NCI-H345 (cell line): ENCODE measurements around the gene ADIPOR2.

ENCODE experiments used
- DNase-seq: peaks from one replicate; lab custom pipeline; 2025; lab: John Stamatoyannopoulos, UW

The ADIPOR2 gene

GRCh38 chr12:1799882-1800400, 109.1 kb downstream of the ADIPOR2 start:
- no peak for DNase-seq

- DNase-seq = no peak
Measured at GRCh38 chr12:1800401-1801302, 109.8 kb downstream of the ADIPOR2 start.

- DNase-seq = no peak
Measured at GRCh38 chr12:1801303-1801975, 110.6 kb downstream of the ADIPOR2 start.

GRCh38 chr12:1803736-1804135, 112.9 kb downstream of the ADIPOR2 start:
- no peak for DNase-seq

- peak; percentile 52 for DNase-seq
Measured at GRCh38 chr12:1804545-1805332, 113.9 kb downstream of the ADIPOR2 start.

- no peak for DNase-seq
Measured at GRCh38 chr12:1805441-1806081, 114.7 kb downstream of the ADIPOR2 start.

GRCh38 chr12:1806301-1807086, 115.6 kb downstream of the ADIPOR2 start:
- no peak for DNase-seq

GRCh38 chr12:1807087-1807860, 116.4 kb downstream of the ADIPOR2 start:
- DNase-seq = no peak

GRCh38 chr12:1808036-1808797, 117.3 kb downstream of the ADIPOR2 start:
- DNase-seq = no peak

GRCh38 chr12:1808798-1809480, 118.1 kb downstream of the ADIPOR2 start:
- DNase-seq = no peak

GRCh38 chr12:1809591-1810190, 118.8 kb downstream of the ADIPOR2 start:
- DNase-seq = no peak

GRCh38 chr12:1810201-1810930, 119.5 kb downstream of the ADIPOR2 start:
- no peak for DNase-seq

- DNase-seq = no peak
Measured at GRCh38 chr12:1810931-1811280, 120.0 kb downstream of the ADIPOR2 start.

GRCh38 chr12:1811281-1811947, 120.5 kb downstream of the ADIPOR2 start:
- DNase-seq = no peak

GRCh38 chr12:1811948-1812291, 121.0 kb downstream of the ADIPOR2 start:
- no peak for DNase-seq

- DNase-seq = no peak
Measured at GRCh38 chr12:1812650-1813302, 121.9 kb downstream of the ADIPOR2 start.

- DNase-seq = no peak
Measured at GRCh38 chr12:1814266-1814665, 123.4 kb downstream of the ADIPOR2 start.
